8988T (cell line): ENCODE results near the gene TXK.
"Not testable (repeated sequence)": the region's sequence is repeated elsewhere in the genome, so short reads cannot be mapped to it uniquely, and the experiment has no call there.

Experiments
- DNase-seq: peaks from one replicate; pipeline ENCODE4 v3.0.0; 2011

The TXK gene

GRCh38 chr4:48134081-48134480, at the start of gene TXK:
Gene TXK (minus strand): TSS chr4:48134250. CDS start chr4:48134170, 80 bp downstream.
- DNase-seq: no peak

- DNase-seq: no peak
Measured at GRCh38 chr4:48180234-48180633, 46.2 kb upstream of the TXK start.

- DNase-seq: no peak
Measured at GRCh38 chr4:48178931-48179330, 44.9 kb upstream of the TXK start.

- DNase-seq: no peak
Measured at GRCh38 chr4:48175806-48176205, 41.8 kb upstream of the TXK start.

GRCh38 chr4:48175328-48175727, 41.3 kb upstream of the TXK start:
- DNase-seq: no peak

DNA sequence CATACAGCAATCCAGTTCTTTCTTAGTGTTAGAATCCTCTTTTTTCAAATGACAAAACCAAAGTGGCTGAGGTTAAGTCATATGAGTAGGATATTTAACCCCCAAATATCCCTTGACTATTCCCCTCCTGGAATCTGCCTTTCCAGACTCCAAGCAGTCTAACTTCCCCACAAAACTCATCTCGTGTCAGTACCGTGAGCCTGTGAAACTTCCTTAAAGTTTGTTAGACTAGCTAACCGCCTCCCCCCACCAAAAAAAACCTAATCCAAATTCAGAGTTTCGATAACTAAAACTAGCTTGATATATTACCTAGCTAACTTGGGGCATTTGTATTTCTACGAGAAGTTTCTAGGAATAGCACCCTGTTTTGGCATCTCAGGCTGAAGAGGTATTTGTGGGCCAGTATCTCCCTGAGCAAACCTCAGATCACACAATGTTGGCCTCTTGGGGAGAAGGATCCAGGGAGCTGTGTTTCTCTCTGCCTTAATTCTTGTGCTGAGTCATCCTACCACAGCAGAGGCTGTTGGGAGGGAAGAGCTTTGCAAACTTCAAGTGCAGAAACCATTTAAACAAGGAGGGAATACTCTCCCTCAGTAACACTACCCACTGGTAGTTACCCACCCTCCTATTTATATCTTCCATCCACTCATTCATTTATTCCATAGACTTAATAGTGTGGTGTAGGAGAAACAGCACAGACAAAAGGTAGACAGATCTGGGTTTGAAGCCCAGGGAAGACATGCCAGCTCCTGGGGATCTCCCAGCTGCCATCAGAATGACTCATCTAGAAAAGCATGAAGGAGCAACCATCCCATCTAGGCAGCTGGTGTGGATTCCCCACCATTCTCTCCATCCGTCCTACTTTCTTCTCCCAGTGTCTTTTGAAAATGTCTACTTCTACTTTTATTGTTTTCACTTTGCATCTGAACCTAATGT, 39.3 kb upstream of the TXK start:
- peak; percentile 22 for DNase-seq

- no peak for DNase-seq
Measured at GRCh38 chr4:48172651-48173050, 38.6 kb upstream of the TXK start.

GRCh38 chr4:48169636-48170035, 35.6 kb upstream of the TXK start:
- no peak for DNase-seq

- no peak for DNase-seq
Measured at GRCh38 chr4:48167538-48168263, 33.7 kb upstream of the TXK start.

- not testable (repeated sequence) for DNase-seq
Measured at GRCh38 chr4:48164561-48164960, 30.5 kb upstream of the TXK start.

- no peak for DNase-seq
Measured at GRCh38 chr4:48163746-48164145, 29.7 kb upstream of the TXK start.

GRCh38 chr4:48162162-48162561, 28.1 kb upstream of the TXK start:
- no peak for DNase-seq

- DNase-seq: no peak
Measured at GRCh38 chr4:48157271-48157670, 23.2 kb upstream of the TXK start.

DNA sequence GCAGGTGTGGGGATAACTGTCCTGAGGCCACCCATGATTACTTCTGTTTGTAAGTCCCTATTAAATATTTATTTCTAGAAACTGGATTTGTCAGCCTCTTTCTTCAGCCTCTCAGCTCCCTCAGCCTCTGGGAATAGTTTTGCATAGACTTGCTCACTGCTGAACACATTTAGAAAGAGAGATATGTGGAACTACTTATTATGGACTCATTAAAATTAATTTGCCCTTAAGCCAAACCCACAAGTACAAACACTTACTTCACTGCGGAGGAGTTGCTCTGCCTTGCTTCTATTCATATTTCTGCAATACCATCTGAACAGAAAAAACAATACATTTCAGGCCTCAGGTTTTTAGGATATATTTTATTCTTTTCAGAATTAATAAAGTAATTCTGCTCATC, 22.4 kb upstream of the TXK start:
- DNase-seq: no peak

- no peak for DNase-seq
Measured at GRCh38 chr4:48153791-48154550, 19.9 kb upstream of the TXK start.

DNA sequence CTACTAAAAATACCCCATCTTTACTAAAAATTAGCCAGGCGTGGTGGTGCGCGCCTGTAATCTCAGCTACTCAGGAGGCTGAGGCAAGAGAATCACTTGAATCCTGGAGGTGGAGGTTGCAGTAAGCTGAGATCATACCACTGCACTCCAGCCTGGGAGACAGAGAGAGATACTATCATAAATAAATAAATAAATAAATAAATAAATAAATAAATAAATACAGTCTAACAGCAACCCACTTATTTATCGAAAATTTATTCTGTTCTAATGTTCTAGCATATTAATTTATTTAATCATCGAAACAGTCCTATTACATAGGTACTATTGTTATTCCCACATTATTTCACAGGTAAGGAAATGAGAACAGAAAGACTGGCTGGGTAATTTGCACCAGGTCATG, 18.2 kb upstream of the TXK start:
- no peak for DNase-seq

- DNase-seq: no peak
Measured at GRCh38 chr4:48149827-48150370, 15.8 kb upstream of the TXK start.

- no peak for DNase-seq
Measured at GRCh38 chr4:48147621-48148020, 13.6 kb upstream of the TXK start.

DNA sequence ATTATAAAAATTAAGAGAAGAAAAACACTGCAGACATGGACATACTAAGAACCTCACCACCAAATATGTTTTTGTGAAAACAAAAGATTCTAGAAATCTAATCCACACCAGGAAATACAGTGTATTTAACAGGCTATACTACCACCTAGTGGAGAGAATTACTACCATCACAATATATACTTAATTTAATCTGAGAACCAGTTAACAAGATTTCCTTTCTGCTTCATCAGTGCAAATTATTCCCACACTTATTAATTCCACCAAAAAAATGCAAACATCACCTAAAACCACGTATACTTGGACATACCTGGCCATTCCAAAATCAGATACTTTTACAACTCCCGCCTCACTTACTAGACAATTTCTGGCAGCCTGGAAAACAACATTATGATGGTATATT, 7.0 kb upstream of the TXK start:
- DNase-seq: no peak

DNA sequence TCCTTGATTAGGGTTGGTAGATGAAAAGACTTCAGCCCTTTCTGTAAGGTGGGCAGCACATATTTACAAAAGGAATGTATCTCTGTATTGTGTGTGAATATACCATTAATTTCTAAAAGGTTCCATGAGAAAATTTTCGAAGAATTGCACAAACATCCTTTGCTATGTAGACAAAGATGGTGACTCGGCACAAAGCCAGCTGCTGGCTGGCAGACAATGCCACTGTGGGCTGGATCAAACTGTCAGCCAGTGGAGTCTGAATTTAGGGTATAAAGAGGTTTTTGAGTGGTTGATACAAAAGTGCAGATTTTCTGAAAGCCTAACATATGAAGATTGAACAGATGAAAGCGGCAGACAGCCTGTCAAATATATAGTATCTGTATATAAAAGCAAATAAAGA, 5.6 kb upstream of the TXK start:
- no peak for DNase-seq

DNA sequence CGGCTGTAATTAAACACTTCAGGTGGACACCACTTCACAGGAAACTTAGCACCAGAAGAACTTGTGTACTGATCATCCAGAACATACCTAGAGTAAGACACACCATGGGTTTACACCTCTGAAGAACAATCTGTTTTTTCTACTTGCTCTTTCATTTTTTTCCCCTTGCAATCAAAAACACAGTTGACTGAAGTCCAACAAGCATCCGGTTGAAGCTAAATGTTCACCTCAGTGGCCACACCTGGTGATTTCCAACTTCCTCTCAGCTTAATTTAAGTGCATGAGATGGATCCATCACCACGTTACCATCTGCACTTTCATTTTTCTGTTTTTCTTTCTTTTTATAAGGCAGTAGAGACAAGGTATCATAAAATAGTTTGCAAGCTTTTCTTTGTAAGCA, 4.9 kb upstream of the TXK start:
- DNase-seq: no peak

- no peak for DNase-seq
Measured at GRCh38 chr4:48138511-48138910, 4.5 kb upstream of the TXK start.

DNA sequence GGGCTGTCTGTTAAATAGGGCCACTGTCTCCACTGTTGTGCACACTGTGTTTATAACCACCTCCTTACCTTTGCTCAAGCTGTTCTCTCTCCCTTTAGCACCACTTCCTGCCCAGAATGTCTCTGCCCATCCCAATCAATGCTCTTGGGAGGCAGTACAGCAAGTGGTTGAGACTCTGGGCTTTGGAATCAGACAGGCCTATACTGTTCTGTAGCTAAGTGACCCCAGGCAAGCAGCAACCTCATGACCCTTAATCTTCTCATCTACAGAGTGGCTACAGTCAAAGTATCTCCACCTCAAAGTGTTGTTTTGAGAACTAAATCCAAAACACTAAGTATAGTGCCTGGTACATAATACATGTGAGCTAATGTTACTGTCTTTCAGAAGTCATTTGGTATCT, 3.8 kb upstream of the TXK start:
- no peak for DNase-seq
